Measurements from ENCODE around the gene ELL2. TPM values are rescaled to one million over a fixed set of nuclear protein-coding genes. Genes with fewer than 3 reads are reported as not detected.
A peak's percentile ranks its signal among the peaks of the same experiment; 100 is the strongest.

ELL2 gene
- total RNA-seq, 1 donor from 2014 or later, result 52.1 TPM

GRCh38 chr5:95899829-95900228 is 61.8 kb downstream of the ELL2 start:
- H3K27me3 ChIP-seq, result no peaks in the 10 kb centered on the region
- intact Hi-C loops (cut with DNase I), result no loop called here
- DNase-seq (no peak), ATAC-seq (no peak)
- no peak overlapping the region for H3K27ac ChIP-seq
- H3K4me1 ChIP-seq, result no peaks in the 10 kb centered on the region
- no peak overlapping the region for H3K4me3 ChIP-seq
- TF ChIP-seq CTCF (IDR thresholded peaks at IDR 0.05), result no peak
- H3K36me3 ChIP-seq, result peaks cover 49% of the 10 kb centered on the region
- H3K9me3 ChIP-seq, result no peaks in the 10 kb centered on the region

- intact Hi-C loops (cut with DNase I), result no loop called here
- TF ChIP-seq CTCF (IDR thresholded peaks at IDR 0.05), result no peak
- H3K27me3 ChIP-seq, result no peaks in the 10 kb centered on the region
- H3K27ac ChIP-seq, result no peak overlapping the region
- ATAC-seq (no peak), DNase-seq (no peak)
- H3K4me1 ChIP-seq, result no peaks in the 10 kb centered on the region
- H3K9me3 ChIP-seq, result no peaks in the 10 kb centered on the region
- H3K36me3 ChIP-seq, result peaks cover 52% of the 10 kb centered on the region
- no peak overlapping the region for H3K4me3 ChIP-seq
Observed at GRCh38 chr5:95899006-95899405, 62.6 kb downstream of the ELL2 start.

GRCh38 chr5:95895771-95896170 is 65.9 kb downstream of the ELL2 start:
- ATAC-seq, result no peak
- H3K36me3 ChIP-seq, result peaks cover 75% of the 10 kb centered on the region
- intact Hi-C loops (cut with DNase I), result no loop called here

GRCh38 chr5:95895251-95895650 is 66.4 kb downstream of the ELL2 start:
- intact Hi-C loops (cut with DNase I), result no loop called here
- H3K36me3 ChIP-seq, result peaks cover 75% of the 10 kb centered on the region
- ATAC-seq, result no peak

More at GRCh38 chr5:95895771-95896170, 65.9 kb downstream of the ELL2 start:
- Histone ChIP-seq H3K4me1 (no peaks in the 10 kb centered on the region), H3K27ac (no peak overlapping the region), H3K4me3 (no peak overlapping the region), H3K27me3 (no peaks in the 10 kb centered on the region), H3K9me3 (no peaks in the 10 kb centered on the region)
- no peak for TF ChIP-seq CTCF (IDR thresholded peaks at IDR 0.05)
- no peak for DNase-seq

GRCh38 chr5:95892784-95893354 is 68.8 kb downstream of the ELL2 start:
- DNase-seq, result no peak
- Histone ChIP-seq H3K27ac (no peak overlapping the region), H3K9me3 (no peaks in the 10 kb centered on the region), H3K27me3 (no peaks in the 10 kb centered on the region), H3K4me3 (no peak overlapping the region), H3K4me1 (no peaks in the 10 kb centered on the region), H3K36me3 (peaks cover 72% of the 10 kb centered on the region)
- peak; percentile 42 for TF ChIP-seq CTCF (IDR thresholded peaks at IDR 0.05)
- peak; percentile 84 for ATAC-seq
- intact Hi-C loops (cut with DNase I), result no loop called here

More at GRCh38 chr5:95895251-95895650, 66.4 kb downstream of the ELL2 start:
- Histone ChIP-seq H3K9me3 (no peaks in the 10 kb centered on the region), H3K27me3 (no peaks in the 10 kb centered on the region), H3K4me1 (no peaks in the 10 kb centered on the region), H3K27ac (no peak overlapping the region), H3K4me3 (no peak overlapping the region)
- TF ChIP-seq CTCF (IDR thresholded peaks at IDR 0.05), result no peak
- no peak for DNase-seq

- peaks cover 74% of the 10 kb centered on the region for H3K36me3 ChIP-seq
- intact Hi-C loops (cut with DNase I), result no loop called here
- DNase-seq (no peak), ATAC-seq (no peak)
- no peak for TF ChIP-seq CTCF (IDR thresholded peaks at IDR 0.05)
- no peak overlapping the region for H3K27ac ChIP-seq
- no peaks in the 10 kb centered on the region for H3K9me3 ChIP-seq
- no peaks in the 10 kb centered on the region for H3K27me3 ChIP-seq
- no peak overlapping the region for H3K4me3 ChIP-seq
- no peaks in the 10 kb centered on the region for H3K4me1 ChIP-seq
Observed at GRCh38 chr5:95891499-95891898, 70.2 kb downstream of the ELL2 start.
